ENCODE data around the gene TFF2. TPM values are rescaled to one million over a fixed set of nuclear protein-coding genes. Genes with fewer than 3 reads are reported as not detected.

Gene TFF2
- total RNA-seq, 1 experiment from 2014 or later: not detected

GRCh38 chr21:42300956-42301355, 49.8 kb downstream of the TFF2 start:
- H3K4me3 Mint-ChIP-seq (ENCODE audit: low read depth, unreplicated experiment): no peak overlapping the region
- no peak for TF ChIP-seq CTCF (IDR thresholded peaks at IDR 0.05; ENCODE audit: unreplicated experiment)
- no peaks in the 10 kb centered on the region for H3K4me1 Mint-ChIP-seq (ENCODE audit: low read depth, unreplicated experiment)
- no peak overlapping the region for H3K27ac Mint-ChIP-seq (ENCODE audit: unreplicated experiment)
- peaks cover 30% of the 10 kb centered on the region for H3K27me3 Mint-ChIP-seq (ENCODE audit: unreplicated experiment)
- CTCF ChIA-PET: interaction anchor here (0.7 kb wide), 1 partner anchor 155 kb away, joined by 3 read pairs; no protein-coding TSS in a partner anchor
- H3K9me3 Mint-ChIP-seq (ENCODE audit: low read depth, unreplicated experiment): no peaks in the 10 kb centered on the region
- H3K36me3 Mint-ChIP-seq (ENCODE audit: insufficient read depth, unreplicated experiment): no peaks in the 10 kb centered on the region
- intact Hi-C loops (cut with micrococcal nuclease; ENCODE audit: unreplicated experiment): no loop called here
- no peak for DNase-seq
- no TSS peak for BruUV-seq (replicated peaks)

- H3K4me1 Mint-ChIP-seq (ENCODE audit: low read depth, unreplicated experiment): no peaks in the 10 kb centered on the region
- H3K27ac Mint-ChIP-seq (ENCODE audit: unreplicated experiment): no peak overlapping the region
- BruUV-seq (replicated peaks): no TSS peak
- no peaks in the 10 kb centered on the region for H3K36me3 Mint-ChIP-seq (ENCODE audit: insufficient read depth, unreplicated experiment)
- H3K27me3 Mint-ChIP-seq (ENCODE audit: unreplicated experiment): peaks cover 21% of the 10 kb centered on the region
- no peak for TF ChIP-seq CTCF (IDR thresholded peaks at IDR 0.05; ENCODE audit: unreplicated experiment)
- CTCF ChIA-PET: no interaction called here
- intact Hi-C loops (cut with micrococcal nuclease; ENCODE audit: unreplicated experiment): no loop called here
- no peak overlapping the region for H3K4me3 Mint-ChIP-seq (ENCODE audit: low read depth, unreplicated experiment)
- no peak for DNase-seq
- no peaks in the 10 kb centered on the region for H3K9me3 Mint-ChIP-seq (ENCODE audit: low read depth, unreplicated experiment)
These were observed 50.7 kb downstream of the TFF2 start for GRCh38 chr21:42300045-42300583.

- Mint-ChIP-seq H3K4me3 (ENCODE audit: low read depth, unreplicated experiment) (no peak overlapping the region), H3K27me3 (ENCODE audit: unreplicated experiment) (peaks cover 17% of the 10 kb centered on the region), H3K36me3 (ENCODE audit: insufficient read depth, unreplicated experiment) (no peaks in the 10 kb centered on the region), H3K9me3 (ENCODE audit: low read depth, unreplicated experiment) (no peaks in the 10 kb centered on the region), H3K4me1 (ENCODE audit: low read depth, unreplicated experiment) (no peaks in the 10 kb centered on the region), H3K27ac (ENCODE audit: unreplicated experiment) (no peak overlapping the region)
- no TSS peak for BruUV-seq (replicated peaks)
- CTCF ChIA-PET: no interaction called here
- intact Hi-C loops (cut with micrococcal nuclease; ENCODE audit: unreplicated experiment): no loop called here
- DNase-seq: peak; percentile 16
- TF ChIP-seq CTCF (IDR thresholded peaks at IDR 0.05; ENCODE audit: unreplicated experiment): no peak
These were observed 51.3 kb downstream of the TFF2 start for GRCh38 chr21:42299324-42300044.

- Mint-ChIP-seq H3K4me3 (ENCODE audit: low read depth, unreplicated experiment) (no peak overlapping the region), H3K36me3 (ENCODE audit: insufficient read depth, unreplicated experiment) (no peaks in the 10 kb centered on the region), H3K4me1 (ENCODE audit: low read depth, unreplicated experiment) (no peaks in the 10 kb centered on the region), H3K27ac (ENCODE audit: unreplicated experiment) (no peak overlapping the region), H3K27me3 (ENCODE audit: unreplicated experiment) (peaks cover 9% of the 10 kb centered on the region), H3K9me3 (ENCODE audit: low read depth, unreplicated experiment) (no peaks in the 10 kb centered on the region)
- TF ChIP-seq CTCF (IDR thresholded peaks at IDR 0.05; ENCODE audit: unreplicated experiment): no peak
- BruUV-seq (replicated peaks): no TSS peak
- DNase-seq: no peak
- intact Hi-C loops (cut with micrococcal nuclease; ENCODE audit: unreplicated experiment): no loop called here
- CTCF ChIA-PET: no interaction called here
These were observed 52.1 kb downstream of the TFF2 start for GRCh38 chr21:42298657-42299056.

Data from Calu3 (cell line).